ENCODE results near the gene CNTNAP2. TPM values are rescaled to one million over a fixed set of nuclear protein-coding genes. Genes with fewer than 3 reads are reported as not detected.

CNTNAP2 gene
- total RNA-seq, 1 experiment from 2014 or later = 64.5 TPM

GRCh38 chr7:147068842-147069241, 952.2 kb downstream of the CNTNAP2 start:
- Histone ChIP-seq H2AK5ac (ENCODE audit: insufficient read length, low read length) (no peak overlapping the region), H3K79me1 (ENCODE audit: insufficient read depth, low read depth, low read length, poor library complexity, severe bottlenecking) (no peaks in the 10 kb centered on the region), H2AFZ (ENCODE audit: low read length) (no peak overlapping the region), H2BK120ac (ENCODE audit: low read depth, low read length, poor library complexity, severe bottlenecking) (no peak overlapping the region), H3T11ph (ENCODE audit: low read length) (no peak overlapping the region), H3K23me2 (ENCODE audit: insufficient read length, low read depth, low read length, poor library complexity, severe bottlenecking) (no peaks in the 10 kb centered on the region), H3K14ac (ENCODE audit: insufficient read depth, low read length) (no peak overlapping the region), H4K91ac (ENCODE audit: insufficient read length, low read depth, low read length) (no peak overlapping the region), H3K56ac (ENCODE audit: insufficient read length, low read depth, low read length) (no peak overlapping the region), H3K4me1 (ENCODE audit: insufficient read depth, low read length) (no peaks in the 10 kb centered on the region), H3K4ac (ENCODE audit: low read depth, low read length) (no peak overlapping the region), H4K5ac (ENCODE audit: insufficient read length, low read depth, low read length) (no peak overlapping the region), H3K9ac (ENCODE audit: extremely low read depth, insufficient read length, low read length) (no peak overlapping the region), H2BK15ac (ENCODE audit: low read depth, low read length) (no peak overlapping the region), H2BK20ac (ENCODE audit: low read depth, low read length, poor library complexity, severe bottlenecking) (no peak overlapping the region), H4K20me1 (ENCODE audit: control insufficient read depth, insufficient read depth, insufficient read length) (no peaks in the 10 kb centered on the region), H3K18ac (ENCODE audit: insufficient read length, low read depth, low read length) (no peak overlapping the region), H3K27me3 (ENCODE audit: insufficient read depth, low read length) (no peaks in the 10 kb centered on the region), H3K27ac (ENCODE audit: insufficient read length, low read depth, low read length) (no peak overlapping the region), H3K9me3 (ENCODE audit: control insufficient read depth, low read depth, low read length) (no peaks in the 10 kb centered on the region), H2BK5ac (ENCODE audit: insufficient read length, low read length) (no peak overlapping the region), H3K4me2 (ENCODE audit: insufficient read depth, insufficient read length, low read length) (no peak overlapping the region), H4K8ac (replicated peaks; ENCODE audit: insufficient read length, low read depth, low read length) (no peak overlapping the region), H3K79me2 (ENCODE audit: insufficient read depth, low read length) (no peaks in the 10 kb centered on the region), H2BK12ac (ENCODE audit: insufficient read length, low read depth, low read length) (no peak overlapping the region), H3K23ac (ENCODE audit: insufficient read length, low read depth, low read length) (no peak overlapping the region)
- peaks cover 0 to 4% of the 10 kb centered on the region in 2 experiments; a peak in 1 of 4 replicates for H3K4me1 Mint-ChIP-seq
- no peaks in the 10 kb centered on the region; a peak in 2 of 7 replicates for H3K36me3 Mint-ChIP-seq (ENCODE audit: insufficient read depth in 1 of 3, low read depth in 3 of 3)
- peaks cover 0 to 2% of the 10 kb centered on the region in 2 experiments; a peak in 1 of 5 replicates for H3K9me3 Mint-ChIP-seq
- H3K27ac Mint-ChIP-seq = no peak overlapping the region
- no peaks in the 10 kb centered on the region; the same call in 1 of the 2 replicates for H3K27me3 Mint-ChIP-seq (ENCODE audit: low read depth)
- no peak overlapping the region for H3K4me3 Mint-ChIP-seq
- DNase-seq = no peak
- no peak for TF ChIP-seq CTCF (conservative IDR thresholded peaks at IDR 0.05)
- WGBS (ENCODE audit: extremely low coverage, insufficient read length, low lambda C conversion rate) = no CpG with 5 or more reads among the region's 5 CpGs
